OCI-LY1 (cell line): Measurements from ENCODE around the gene HELT.

Source experiments
- H2AFZ ChIP-seq: fragments of 200-600 bp; sonication (generic), shearing (Covaris generic); 2 replicates; pipeline ENCODE4 v1.6.0; 2014; ENCODE audit warnings: antibody characterized with exemption, mild to moderate bottlenecking, low read length
- H3F3A ChIP-seq: fragments of 200-600 bp; sonication (generic), shearing (Covaris generic); 2 replicates; pipeline ENCODE4 v1.6.0; 2014; ENCODE audit warnings: mild to moderate bottlenecking, antibody characterized with exemption, low read length, moderate library complexity; ENCODE audit not compliant: insufficient read depth
- H3K27ac ChIP-seq: fragments of 200-600 bp; sonication (generic); 2 replicates; pipeline ENCODE4 v1.5.1; 2014; ENCODE audit warnings: low read length, mixed run types, mild to moderate bottlenecking, low read depth; ENCODE audit not compliant: poor library complexity, severe bottlenecking
- H3K27me3 ChIP-seq: fragments of 200-600 bp; sonication (generic); 2 replicates; pipeline ENCODE4 v1.6.0; 2014; ENCODE audit warnings: antibody characterized with exemption, mild to moderate bottlenecking, low read length, moderate library complexity; ENCODE audit not compliant: insufficient read depth
- H3K36me3 ChIP-seq: fragments of 200-600 bp; sonication (generic); 2 replicates; pipeline ENCODE4 v1.6.1; 2014; ENCODE audit warnings: mild to moderate bottlenecking, antibody characterized with exemption, low read length, moderate library complexity, mixed read lengths; ENCODE audit not compliant: insufficient read depth
- H3K4me1 ChIP-seq: fragments of 200-600 bp; sonication (generic); 2 replicates; pipeline ENCODE4 v1.5.1; 2014; ENCODE audit warnings: mild to moderate bottlenecking, low read length, moderate library complexity; ENCODE audit not compliant: insufficient read depth, severe bottlenecking
- H3K4me2 ChIP-seq: fragments of 200-600 bp; sonication (generic), shearing (Covaris generic); 2 replicates; pipeline ENCODE4 v1.6.1; 2014; ENCODE audit warnings: low read length
- H3K4me3 ChIP-seq: fragments of 200-600 bp; sonication (generic); 2 replicates; pipeline ENCODE4 v1.5.1; 2014; ENCODE audit warnings: low read length, low read depth, mild to moderate bottlenecking, mixed read lengths; ENCODE audit not compliant: poor library complexity, severe bottlenecking
- H3K79me2 ChIP-seq: fragments of 200-600 bp; shearing (Covaris generic); 2 replicates; pipeline ENCODE4 v1.6.1; 2016; ENCODE audit warnings: mixed run types, low read length, mixed read lengths; ENCODE audit not compliant: insufficient read depth
- H3K9ac ChIP-seq: fragments of 200-600 bp; sonication (generic), shearing (Covaris generic); 2 replicates; pipeline ENCODE4 v1.6.1; 2014; ENCODE audit warnings: mild to moderate bottlenecking, low read length, mixed read lengths
- H3K9me2 ChIP-seq: fragments of 200-600 bp; sonication (generic), shearing (Covaris generic); 2 replicates; pipeline ENCODE4 v1.6.1; 2014; ENCODE audit warnings: low read depth, mild to moderate bottlenecking, low read length, mixed read lengths
- H3K9me3 ChIP-seq: fragments of 200-600 bp; shearing (Covaris generic); 2 replicates; pipeline ENCODE4 v1.6.1; 2014; ENCODE audit warnings: low read length, mixed read lengths
- H4K20me1 ChIP-seq: fragments of 200-600 bp; sonication (generic), shearing (Covaris generic); 2 replicates; pipeline ENCODE4 v1.6.0; 2016; ENCODE audit warnings: mild to moderate bottlenecking, low read length; ENCODE audit not compliant: insufficient read depth
- CTCF ChIP-seq: fragments of 200-600 bp; sonication (generic), shearing (Covaris generic); IDR thresholded peaks from 2 replicates; pipeline ENCODE4 v1.5.1; 2017; ENCODE audit warnings: mild to moderate bottlenecking, antibody characterized with exemption, low read length, moderate library complexity, mixed read lengths
- EZH2 ChIP-seq: fragments of 200-600 bp; sonication (generic), shearing (Covaris generic); IDR thresholded peaks from 2 replicates; pipeline ENCODE4 v1.8.0; 2017; ENCODE audit warnings: borderline replicate concordance, mixed run types, mild to moderate bottlenecking, antibody characterized with exemption, low read length, moderate library complexity, mixed read lengths

Gene HELT

DNA sequence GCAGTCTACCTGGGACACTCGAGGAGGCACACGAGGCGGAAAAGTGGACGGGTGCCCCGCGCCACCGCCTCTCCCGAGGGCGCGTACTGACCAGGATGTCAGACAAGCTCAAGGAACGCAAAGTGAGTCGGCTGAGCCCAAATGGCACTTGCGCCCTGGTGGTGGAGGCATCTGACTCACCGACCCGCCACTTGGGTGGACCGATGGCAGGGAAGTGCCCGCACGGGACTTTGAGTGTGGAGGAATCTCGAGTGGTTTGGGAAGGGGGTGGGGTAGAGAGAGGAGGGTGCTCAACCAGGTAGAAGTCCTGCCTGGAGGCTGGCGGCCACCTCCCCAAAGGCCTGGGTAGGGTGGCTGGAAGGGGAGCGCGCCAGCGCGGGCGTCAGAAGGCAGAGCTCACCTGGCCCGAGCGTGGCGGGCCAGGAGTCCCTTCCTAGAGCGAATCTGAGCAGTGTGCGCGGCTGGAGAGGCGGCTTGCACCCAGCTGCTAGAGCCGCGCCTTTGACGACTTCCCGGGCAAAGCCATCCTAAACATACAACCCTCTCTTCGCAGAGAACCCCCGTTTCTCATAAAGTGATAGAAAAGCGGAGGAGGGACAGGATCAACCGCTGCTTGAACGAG is 655 bp downstream of the HELT start:
- H3K9ac ChIP-seq: no peak overlapping the region
- no peaks in the 10 kb centered on the region for H4K20me1 ChIP-seq
- H3K79me2 ChIP-seq: no peaks in the 10 kb centered on the region
- H3K4me3 ChIP-seq: no peak overlapping the region
- no peak overlapping the region for H3K4me2 ChIP-seq
- H3K4me1 ChIP-seq: no peaks in the 10 kb centered on the region
- no peaks in the 10 kb centered on the region for H3K36me3 ChIP-seq
- no peak overlapping the region for H2AFZ ChIP-seq
- TF ChIP-seq EZH2: no peak
- no peak for TF ChIP-seq CTCF
- H3K27ac ChIP-seq: no peak overlapping the region
- H3K27me3 ChIP-seq: no peaks in the 10 kb centered on the region
- H3K9me2 ChIP-seq: no peaks in the 10 kb centered on the region
- H3K9me3 ChIP-seq: no peaks in the 10 kb centered on the region
- H3F3A ChIP-seq: no peaks in the 10 kb centered on the region

- Histone ChIP-seq H3K4me2 (no peak overlapping the region), H3K27me3 (no peaks in the 10 kb centered on the region), H3K36me3 (no peaks in the 10 kb centered on the region), H2AFZ (no peak overlapping the region), H4K20me1 (no peaks in the 10 kb centered on the region), H3K9me2 (no peaks in the 10 kb centered on the region), H3K27ac (no peak overlapping the region), H3F3A (no peaks in the 10 kb centered on the region), H3K4me3 (no peak overlapping the region), H3K9ac (no peak overlapping the region), H3K9me3 (no peaks in the 10 kb centered on the region), H3K4me1 (no peaks in the 10 kb centered on the region), H3K79me2 (no peaks in the 10 kb centered on the region)
- TF ChIP-seq EZH2: no peak
- TF ChIP-seq CTCF: no peak
Observed at GRCh38 chr4:185019456-185020292, 1.4 kb downstream of the HELT start.

GRCh38 chr4:185020293-185020808 is 2.1 kb downstream of the HELT start:
- no peak overlapping the region for H2AFZ ChIP-seq
- no peaks in the 10 kb centered on the region for H3K36me3 ChIP-seq
- H3K79me2 ChIP-seq: no peaks in the 10 kb centered on the region
- H3K4me3 ChIP-seq: no peak overlapping the region
- no peaks in the 10 kb centered on the region for H3K9me2 ChIP-seq
- no peak overlapping the region for H3K9ac ChIP-seq
- no peaks in the 10 kb centered on the region for H4K20me1 ChIP-seq
- no peaks in the 10 kb centered on the region for H3F3A ChIP-seq
- no peak for TF ChIP-seq EZH2
- TF ChIP-seq CTCF: no peak
- no peaks in the 10 kb centered on the region for H3K4me1 ChIP-seq
- no peak overlapping the region for H3K4me2 ChIP-seq
- H3K27ac ChIP-seq: no peak overlapping the region
- no peaks in the 10 kb centered on the region for H3K27me3 ChIP-seq
- no peaks in the 10 kb centered on the region for H3K9me3 ChIP-seq
